Small intestine (tissue), 7 donors: ENCODE results near the gene CCNK. TPM values are rescaled to one million over a fixed set of nuclear protein-coding genes. Genes with fewer than 3 reads are reported as not detected.
A peak's percentile ranks its signal among the peaks of the same experiment; 100 is the strongest.

Experiments used
- DNase-seq, 2 donors: peaks; one replicate each; pipeline versions ENCODE4 v3.0.0 to v3.0.0-alpha.2; 2013
- FAIRE-seq: peaks from 2 replicates; lab custom pipeline; 2012; peaks lifted over from hg19 to GRCh38; lab: Jason Lieb, UNC
- H3K27ac ChIP-seq, 3 donors: one replicate each; pipeline ENCODE4 v1.5.1; 2013; ENCODE audit warnings: low read length in 2 of 3, mild to moderate bottlenecking in 2 of 3, control low read depth in 1 of 3, inconsistent platforms in 1 of 3, low read depth in 1 of 3, moderate library complexity in 1 of 3
- H3K27me3 ChIP-seq, 3 donors: one replicate each; pipeline ENCODE4 v1.6.1; 2013; ENCODE audit warnings: low read length in 3 of 3, inconsistent platforms in 1 of 3; ENCODE audit not compliant: control insufficient read depth in 3 of 3, insufficient read depth in 3 of 3
- H3K36me3 ChIP-seq, 3 donors: one replicate each; pipeline ENCODE4 v1.6.1; 2013; ENCODE audit warnings: low read length in 3 of 3, inconsistent platforms in 1 of 3, low read depth in 1 of 3, mild to moderate bottlenecking in 1 of 3, moderate library complexity in 1 of 3; ENCODE audit not compliant: control insufficient read depth in 3 of 3, insufficient read depth in 2 of 3
- H3K4me1 ChIP-seq, 3 donors: one replicate each; pipeline ENCODE4 v1.6.1; 2013; ENCODE audit warnings: low read length in 2 of 3, inconsistent platforms in 1 of 3, low read depth in 1 of 3, mild to moderate bottlenecking in 1 of 3, moderate library complexity in 1 of 3; ENCODE audit not compliant: control insufficient read depth in 3 of 3, insufficient read depth in 2 of 3
- H3K4me3 ChIP-seq, 3 donors: one replicate each; pipeline ENCODE4 v1.5.1; 2013; ENCODE audit warnings: low read length in 3 of 3, control low read depth in 1 of 3, inconsistent platforms in 1 of 3, low read depth in 1 of 3, mild to moderate bottlenecking in 1 of 3, moderate library complexity in 1 of 3
- H3K9me3 ChIP-seq, 2 donors: one replicate each; pipeline ENCODE4 v1.6.1; 2013; ENCODE audit warnings: low read depth in 1 of 2, low read length in 1 of 2; ENCODE audit not compliant: control insufficient read depth in 2 of 2, insufficient read depth in 1 of 2
- WGBS, 3 donors: extraction: QIAGEN DNeasy Blood & Tissue Kit; methylation state at CpG; one replicate each; pipeline ENCODE4 v1.1.7; 2013; 5-methylcytosine and 5-hydroxymethylcytosine counted together
- polyA plus RNA-seq, 4 donors: library from polyadenylated mRNA; stranded (reverse) in 3 of 4; unstranded in 1 of 4; fragments of 200-250 nt in 3 of 4; fragments of 120-200 nt in 1 of 4; gene quantifications; one replicate each; pipeline versions ENCODE4 v1.2.1 to v1.2.3, GENCODE V29; 2013
- donor health status: healthy with polysubstance abuse.
- donor health status: control.
- donor health status: control.
- donor health status: Bipolar disorder and iron deficiency.
- donor health status: healthy.

The CCNK gene
- polyA plus RNA-seq, 4 donors: 13.4 to 43.4 (median 17.3) TPM

- WGBS, 3 donors: 13 to 57% (median 42%) methylated on average over 4 of the region's 4 CpGs
- H3K36me3 ChIP-seq: no peaks in the 10 kb centered on the region
- H3K9me3 ChIP-seq: no peaks in the 10 kb centered on the region
- H3K27me3 ChIP-seq: no peaks in the 10 kb centered on the region
- peak overlapping the region in 2 of 3 donors; percentile 36 to 49 for H3K27ac ChIP-seq
- FAIRE-seq (no peak), DNase-seq (peak; percentile 63 to 82)
- H3K4me3 ChIP-seq: peak overlapping the region in 1 of 3 donors; percentile 99
- peaks cover 3 to 15% (median 13%) of the 10 kb centered on the region in 3 donors for H3K4me1 ChIP-seq
Observed at GRCh38 chr14:99478128-99478527, 3.1 kb upstream of the CCNK start.

DNA sequence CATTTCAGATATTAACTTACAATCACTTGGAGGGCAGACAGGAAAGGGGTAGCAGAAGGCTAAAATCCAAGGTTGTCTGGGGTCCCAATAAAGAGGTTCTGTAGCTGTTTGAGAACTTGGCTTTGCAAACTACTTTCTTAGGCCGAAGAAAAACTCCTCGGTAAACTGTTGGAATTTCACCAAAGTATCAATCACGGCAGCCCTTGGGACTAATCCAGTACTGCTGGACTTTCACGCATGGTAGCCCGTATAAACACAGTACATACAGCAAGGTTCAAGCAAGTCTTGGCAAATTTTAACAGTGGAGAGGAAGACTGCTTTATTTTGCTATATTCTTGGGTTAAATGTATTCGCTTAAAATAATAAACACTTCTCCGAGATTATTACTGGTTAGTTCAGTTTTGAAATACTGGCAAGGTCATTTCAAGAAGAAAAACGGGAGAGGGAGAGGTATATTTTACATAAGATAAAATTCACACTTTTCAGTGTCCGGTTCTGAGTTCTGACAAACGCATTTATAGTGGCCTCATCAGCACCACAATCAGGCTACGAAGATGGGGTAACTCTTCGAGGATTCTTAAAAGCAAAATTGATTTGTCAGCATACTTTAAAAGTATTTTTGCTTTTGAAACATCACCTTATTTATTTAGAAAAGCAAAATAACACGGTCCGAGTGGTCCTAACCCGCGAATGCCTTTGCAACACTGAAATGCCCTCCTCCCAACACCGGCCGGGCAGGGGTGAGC lies 1.9 kb upstream of the CCNK start:
- Histone ChIP-seq H3K4me3 (peak overlapping the region; percentile 73 to 99 (median 86)), H3K36me3 (no peaks in the 10 kb centered on the region), H3K27me3 (no peaks in the 10 kb centered on the region), H3K27ac (peak overlapping the region; percentile 70 to 96 (median 91)), H3K9me3 (no peaks in the 10 kb centered on the region), H3K4me1 (peaks cover 3 to 16% (median 15%) of the 10 kb centered on the region in 3 donors)
- DNase-seq: peak; percentile 22 to 32
- no peak for FAIRE-seq
- WGBS, 3 donors: 5 to 10% (median 9%) methylated on average over 18 of the region's 18 CpGs

DNA sequence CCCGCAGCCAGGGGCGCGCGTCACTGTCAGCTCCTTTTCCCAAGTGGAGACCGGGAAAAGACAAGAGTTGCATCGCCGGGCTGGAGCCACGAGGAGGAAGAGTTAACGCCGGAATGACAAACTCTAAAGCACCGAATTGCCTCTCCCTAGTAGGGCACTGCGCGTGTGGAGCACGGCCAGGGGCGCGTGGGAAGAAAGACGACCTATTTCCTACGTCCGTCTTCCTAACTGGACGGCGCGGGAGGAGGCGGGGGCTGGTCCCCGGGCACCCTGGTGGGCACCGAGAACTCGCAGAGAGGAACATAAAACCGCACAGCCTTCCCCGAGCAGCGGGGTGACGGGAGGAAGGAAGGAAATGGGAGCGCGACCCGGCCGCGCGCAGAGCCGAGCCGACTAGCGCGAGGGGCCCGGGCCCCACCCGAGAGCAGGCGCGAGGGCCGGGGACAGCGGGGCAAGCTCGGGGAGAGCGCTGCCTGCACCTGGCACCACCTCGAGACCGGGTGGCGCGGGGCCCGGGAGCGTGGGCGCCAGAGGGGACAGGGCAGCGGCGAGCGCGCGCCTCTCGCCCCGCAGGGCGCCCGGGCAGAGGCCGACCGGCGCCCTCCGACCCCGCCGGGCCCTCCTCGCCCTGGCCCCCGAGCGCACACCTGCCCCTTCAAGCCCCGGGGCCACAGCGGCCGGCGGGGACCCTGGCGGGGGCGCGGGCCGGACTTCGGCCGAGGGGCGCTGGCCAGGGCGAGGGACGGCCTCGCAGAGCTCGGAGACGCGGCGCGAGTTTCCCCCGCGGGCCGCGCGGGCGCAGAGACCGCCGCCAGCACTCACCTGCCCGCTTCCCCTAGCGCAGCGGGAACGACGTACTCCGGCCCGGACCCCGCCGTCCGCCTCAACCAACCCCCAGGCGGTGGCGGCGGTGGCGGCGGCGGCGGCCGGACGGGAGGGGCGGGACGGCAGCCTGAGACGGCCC lies 1.0 kb upstream of the CCNK start, which contains the start of gene SETD3:
SETD3 (minus strand) TSS at position 954 of the 964 bp plus-strand sequence. CDS start 15,054 bp downstream, outside the sequence.
- Histone ChIP-seq H3K9me3 (no peaks in the 10 kb centered on the region), H3K4me1 (peaks cover 3 to 16% (median 15%) of the 10 kb centered on the region in 3 donors), H3K27me3 (no peaks in the 10 kb centered on the region), H3K4me3 (peak within 1 kb of the TSS; percentile 84 to 99 (median 88)), H3K27ac (peak within 1 kb of the TSS; percentile 75 to 98 (median 96)), H3K36me3 (no peaks in the 10 kb centered on the region)
- peak; percentile 44 to 68 for DNase-seq
- WGBS, 3 donors: 0 to 1% (median 1%) methylated on average over 66 to 121 of the region's 122 CpGs
- FAIRE-seq: no peak

- FAIRE-seq (no peak), DNase-seq (peak in 1 of 2 donors; percentile 51)
Observed at GRCh38 chr14:99481745-99482099, 513 bp downstream of the CCNK start.

GRCh38 chr14:99484106-99484505 lies 2.9 kb downstream of the CCNK start:
- Histone ChIP-seq H3K9me3 (no peaks in the 10 kb centered on the region), H3K4me3 (no peak overlapping the region), H3K27me3 (no peaks in the 10 kb centered on the region), H3K27ac (no peak overlapping the region), H3K36me3 (no peaks in the 10 kb centered on the region), H3K4me1 (peaks cover under 1 to 12% (median 6%) of the 10 kb centered on the region in 3 donors)
- FAIRE-seq (no peak), DNase-seq (no peak)
- 39 to 55% (median 52%) methylated on average over 2 of the region's 2 CpGs for WGBS, 3 donors

More at GRCh38 chr14:99481745-99482099, 513 bp downstream of the CCNK start:
- Histone ChIP-seq H3K9me3 (no peaks in the 10 kb centered on the region), H3K27ac (peak overlapping the region; percentile 75 to 98 (median 87)), H3K4me3 (peak overlapping the region; percentile 84 to 89 (median 88)), H3K36me3 (no peaks in the 10 kb centered on the region), H3K27me3 (no peaks in the 10 kb centered on the region), H3K4me1 (peaks cover 3 to 16% (median 15%) of the 10 kb centered on the region in 3 donors)
- 0 to 1% (median 0%) methylated on average over 17 of the region's 17 CpGs for WGBS, 3 donors

GRCh38 chr14:99497341-99497740 lies 16.1 kb downstream of the CCNK start:
- Histone ChIP-seq H3K4me1 (no peaks in the 10 kb centered on the region), H3K27ac (no peak overlapping the region), H3K36me3 (peaks cover 7 to 47% (median 23%) of the 10 kb centered on the region in 3 donors), H3K4me3 (no peak overlapping the region), H3K27me3 (no peaks in the 10 kb centered on the region), H3K9me3 (no peaks in the 10 kb centered on the region)
- WGBS, 3 donors: 94 to 100% (median 96%) methylated on average over 2 of the region's 2 CpGs
- FAIRE-seq (no peak), DNase-seq (no peak)

DNA sequence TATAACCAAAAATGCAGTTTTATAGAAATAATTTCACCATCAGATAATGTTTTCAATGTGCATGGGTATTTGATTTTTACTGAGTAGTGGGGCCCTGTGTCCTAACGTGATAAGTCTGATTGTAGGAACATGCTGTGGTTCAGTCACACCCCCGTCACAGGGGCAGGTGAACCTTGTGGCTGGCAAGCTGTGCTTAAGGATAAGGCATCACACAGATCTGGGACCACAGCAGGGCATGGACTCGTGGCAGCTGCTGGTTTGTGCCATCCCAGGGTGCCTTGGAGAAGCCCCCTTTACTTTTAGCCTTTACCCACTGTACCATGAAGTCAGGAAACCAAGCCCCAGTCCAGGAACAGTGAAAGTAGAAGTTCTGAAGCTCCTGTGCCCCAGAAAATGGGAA lies 16.7 kb downstream of the CCNK start:
- no peaks in the 10 kb centered on the region for H3K4me1 ChIP-seq
- no peak for DNase-seq
- no peak for FAIRE-seq
- H3K27me3 ChIP-seq: no peaks in the 10 kb centered on the region
- no peak overlapping the region for H3K27ac ChIP-seq
- H3K9me3 ChIP-seq: no peaks in the 10 kb centered on the region
- H3K36me3 ChIP-seq: peaks cover 12 to 47% (median 26%) of the 10 kb centered on the region in 3 donors
- no peak overlapping the region for H3K4me3 ChIP-seq
- WGBS, 3 donors: 88 to 91% (median 90%) methylated on average over 3 of the region's 3 CpGs

DNA sequence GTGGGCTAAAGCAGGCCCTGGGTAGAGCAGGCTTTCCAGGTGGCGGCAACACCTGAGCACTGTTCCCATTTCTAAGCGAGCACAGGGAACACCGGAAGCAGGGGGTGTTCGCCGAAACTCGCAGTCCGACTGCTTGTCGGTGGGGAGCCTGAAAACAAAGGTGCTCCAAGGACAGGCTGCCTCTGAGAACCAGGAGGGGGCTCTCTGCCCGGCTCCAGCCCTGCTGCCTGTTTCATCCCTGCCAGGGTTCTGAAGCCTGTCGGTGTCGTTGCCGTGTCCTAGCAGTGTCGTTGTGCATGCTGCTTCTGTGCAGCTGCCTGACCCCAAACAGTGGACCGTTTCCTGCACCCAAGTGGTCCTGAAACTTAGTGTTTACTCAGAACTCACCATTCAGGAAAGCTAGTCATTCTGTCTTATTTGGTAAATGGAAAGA lies 21.8 kb downstream of the CCNK start:
- DNase-seq (no peak), FAIRE-seq (no peak)
- WGBS, 3 donors: 83 to 94% (median 91%) methylated on average over 14 of the region's 14 CpGs
- H3K36me3 ChIP-seq: peaks cover 20 to 65% (median 44%) of the 10 kb centered on the region in 3 donors
- no peaks in the 10 kb centered on the region for H3K9me3 ChIP-seq
- no peak overlapping the region for H3K4me3 ChIP-seq
- H3K27me3 ChIP-seq: no peaks in the 10 kb centered on the region
- H3K27ac ChIP-seq: no peak overlapping the region
- H3K4me1 ChIP-seq: no peaks in the 10 kb centered on the region
